DMS114 treated with DMSO at 0.1 percent for 48 hours (cell line): Measurements from ENCODE around the gene CNOT1.
"Not testable (repeated sequence)": the region's sequence is repeated elsewhere in the genome, so short reads cannot be mapped to it uniquely, and the experiment has no call there.

Source experiments
- DNase-seq: peaks from one replicate; lab custom pipeline; 2025; ENCODE audit not compliant: unreplicated experiment; lab: John Stamatoyannopoulos, UW

Gene CNOT1

DNA sequence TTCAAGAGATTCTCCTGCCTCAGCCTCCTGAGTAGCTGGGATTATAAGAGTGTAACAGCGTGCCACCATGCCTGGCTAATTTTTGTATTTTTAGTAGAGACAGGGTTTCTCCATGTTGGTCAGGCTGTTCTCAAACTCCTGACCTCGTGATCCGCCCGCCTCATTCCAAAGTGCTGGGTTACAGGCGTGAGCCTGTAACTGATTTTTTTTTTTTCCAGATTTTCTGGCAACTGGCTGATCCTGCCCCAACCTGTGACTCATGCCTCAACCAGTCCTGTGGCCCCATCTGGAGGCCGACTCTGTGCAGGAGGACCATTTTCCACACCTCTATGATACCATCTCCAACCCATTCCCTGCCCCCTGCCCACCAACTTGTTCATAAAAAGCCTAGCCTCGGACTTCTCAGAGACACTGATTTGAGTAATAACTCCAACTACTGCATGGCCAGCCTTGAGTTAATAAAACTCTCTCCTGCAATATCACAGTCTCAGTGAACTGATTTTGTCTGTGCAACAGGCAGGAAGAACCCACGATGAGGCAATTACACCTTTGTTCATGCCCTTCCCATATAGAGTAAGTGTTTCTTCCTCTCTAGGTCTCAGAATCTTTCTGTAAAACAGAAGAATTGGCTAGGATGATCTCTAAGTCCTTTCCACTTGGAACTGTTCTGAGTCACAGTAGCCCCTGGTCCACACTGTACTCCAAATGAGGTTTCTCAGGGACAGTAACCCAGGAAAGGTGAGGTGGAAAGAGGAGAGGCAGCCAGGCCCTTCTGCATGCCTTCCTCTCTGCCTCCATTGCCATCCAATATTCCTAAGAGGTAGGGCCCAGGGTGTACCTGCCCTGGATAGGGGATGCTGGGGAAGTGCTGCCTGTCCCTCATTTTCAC is 8.8 kb upstream of the CNOT1 start:
- DNase-seq: no peak

DNA sequence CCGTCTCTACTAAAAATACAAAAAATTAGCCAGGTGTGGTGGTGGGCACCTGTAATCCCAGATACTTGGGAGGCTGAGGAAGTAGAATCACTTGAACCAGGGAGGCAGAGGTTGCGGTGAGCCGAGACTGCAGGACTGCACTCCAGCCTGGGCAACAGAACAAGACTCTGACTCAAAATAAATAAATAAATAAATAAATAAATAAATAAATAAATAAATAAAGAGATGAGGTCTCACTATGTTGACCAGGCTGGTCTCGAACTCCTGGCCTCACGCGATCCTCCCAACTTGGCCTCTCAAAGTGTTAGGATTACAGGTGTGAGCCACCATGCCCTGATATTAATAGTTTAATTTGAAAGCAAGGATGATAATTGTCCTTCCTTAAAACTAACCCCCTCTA is 7.4 kb upstream of the CNOT1 start:
- DNase-seq: not testable (repeated sequence)

DNA sequence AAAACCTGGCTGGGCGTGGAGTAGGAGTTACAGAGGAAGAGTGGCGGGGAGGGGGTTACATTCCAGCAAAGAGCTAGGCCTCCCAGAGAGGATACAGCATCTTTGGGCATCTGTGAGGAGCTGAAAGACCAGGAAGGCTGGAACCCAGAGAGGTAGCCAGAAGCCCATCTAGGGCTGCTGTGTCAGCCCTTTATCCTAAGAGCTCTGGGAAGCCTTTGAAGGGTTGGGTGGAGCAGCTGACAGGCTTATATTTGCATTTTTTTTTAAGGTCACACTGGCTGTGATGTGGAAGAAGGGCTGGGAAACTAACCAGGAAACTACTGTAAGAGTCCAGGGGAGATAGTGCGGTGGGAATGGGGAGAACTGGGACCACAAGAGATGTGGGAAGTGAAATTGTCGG is 6.8 kb upstream of the CNOT1 start:
- no peak for DNase-seq

DNA sequence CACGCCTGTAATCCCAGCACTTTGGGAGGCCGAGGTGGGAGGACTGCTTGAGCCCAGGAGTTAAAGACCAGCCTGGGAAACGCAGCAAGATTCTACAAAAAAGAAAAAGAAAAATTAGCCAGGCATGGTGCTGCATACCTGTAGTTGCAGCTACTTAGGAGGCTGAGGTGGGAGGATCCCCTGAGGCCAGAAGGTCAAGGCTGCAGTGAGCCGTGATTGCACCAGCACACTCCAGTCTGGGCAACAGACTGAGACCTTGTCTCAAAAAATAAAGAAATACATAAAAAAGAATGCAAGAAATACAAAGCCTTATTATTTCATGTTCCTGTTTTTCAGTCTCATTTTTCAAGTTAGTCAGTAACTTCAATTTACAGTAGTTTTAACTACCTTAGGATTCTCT is 5.9 kb upstream of the CNOT1 start:
- no peak for DNase-seq

DNA sequence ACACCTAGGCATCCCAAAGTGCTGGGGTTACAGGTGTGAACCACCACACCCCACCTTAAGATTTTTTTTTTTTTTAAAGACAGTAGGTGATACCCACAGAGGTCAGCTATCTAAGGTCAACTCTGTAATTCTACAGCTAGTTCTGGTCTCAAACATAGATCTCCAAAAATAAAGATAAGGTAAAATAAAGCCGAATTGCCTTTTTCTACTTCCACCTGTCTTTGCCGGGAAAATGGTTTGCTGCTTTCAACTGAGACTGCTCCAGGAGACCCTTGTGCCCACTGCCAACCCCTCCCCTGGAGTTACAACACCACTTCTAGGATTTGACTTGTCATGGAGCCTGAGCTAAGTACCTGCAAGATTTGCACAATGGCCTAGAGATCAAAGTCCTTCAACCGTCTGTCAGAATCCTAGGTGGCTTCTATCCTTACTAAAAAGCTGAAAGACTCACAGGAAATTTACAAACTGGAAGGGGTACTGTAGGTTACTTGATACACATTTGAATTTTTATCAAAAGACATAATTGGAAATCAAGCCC is 4.7 kb upstream of the CNOT1 start:
- no peak for DNase-seq

DNA sequence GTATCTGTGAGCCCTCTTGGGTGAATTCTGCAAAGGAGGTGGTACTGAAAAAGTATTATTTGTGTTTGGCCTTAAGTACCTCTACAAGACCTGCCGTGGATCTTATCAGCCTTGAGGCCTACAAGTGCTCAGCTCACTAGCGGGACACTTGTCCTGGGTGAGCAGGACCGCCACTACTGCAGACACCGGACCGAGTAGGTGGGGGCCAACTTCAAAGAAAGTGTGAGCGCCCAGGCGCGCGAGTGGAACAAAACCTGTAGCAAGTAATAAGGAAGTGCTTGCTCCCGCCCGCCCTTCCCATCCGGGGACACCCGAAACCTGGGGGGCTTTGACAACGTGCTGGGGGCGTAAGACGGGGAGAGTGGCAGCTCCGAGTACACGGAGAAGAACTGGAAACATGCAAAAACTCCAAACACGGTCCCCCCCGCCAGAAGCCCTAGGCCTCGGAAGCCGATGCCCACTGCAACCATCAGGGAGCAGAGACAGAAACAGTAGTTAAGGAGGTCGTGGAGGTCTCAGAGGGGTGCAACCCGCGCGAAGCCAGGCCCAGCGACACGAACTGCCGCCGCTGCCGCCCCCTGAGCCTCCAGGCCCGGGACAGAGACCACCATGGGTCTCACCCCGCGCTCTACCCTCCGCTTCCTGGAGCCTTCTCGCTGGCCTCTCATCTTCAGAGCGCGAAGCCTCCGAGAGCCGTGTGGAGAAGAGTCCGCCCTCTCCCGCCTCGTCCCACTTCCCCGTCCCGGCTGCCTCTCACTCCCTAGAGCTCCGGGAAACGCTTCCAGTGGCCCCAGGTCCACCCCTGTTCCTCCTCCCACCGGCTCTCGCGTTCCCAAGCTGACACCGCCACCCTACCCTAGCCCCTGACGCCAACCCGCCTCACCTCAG is 537 bp downstream of the CNOT1 start:
- no peak for DNase-seq

DNA sequence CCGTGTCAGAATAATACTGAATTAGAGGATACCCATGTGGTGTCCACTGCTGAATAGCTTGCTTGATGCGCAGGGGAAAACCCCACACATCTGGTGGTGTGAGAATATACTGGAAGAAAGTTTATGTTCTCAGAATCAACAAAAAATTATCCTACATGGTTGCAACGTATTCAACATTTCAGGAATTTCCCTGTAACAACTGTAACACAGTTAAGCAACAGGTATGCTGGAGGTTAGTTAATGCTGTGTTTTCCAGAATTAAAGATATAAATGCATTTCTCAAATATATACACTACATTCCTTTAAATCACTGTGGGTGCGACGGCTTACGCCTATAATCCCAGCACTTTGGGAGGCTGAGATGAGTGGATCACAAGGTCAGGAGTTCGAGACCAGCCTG is 5.4 kb downstream of the CNOT1 start:
- DNase-seq: no peak

DNA sequence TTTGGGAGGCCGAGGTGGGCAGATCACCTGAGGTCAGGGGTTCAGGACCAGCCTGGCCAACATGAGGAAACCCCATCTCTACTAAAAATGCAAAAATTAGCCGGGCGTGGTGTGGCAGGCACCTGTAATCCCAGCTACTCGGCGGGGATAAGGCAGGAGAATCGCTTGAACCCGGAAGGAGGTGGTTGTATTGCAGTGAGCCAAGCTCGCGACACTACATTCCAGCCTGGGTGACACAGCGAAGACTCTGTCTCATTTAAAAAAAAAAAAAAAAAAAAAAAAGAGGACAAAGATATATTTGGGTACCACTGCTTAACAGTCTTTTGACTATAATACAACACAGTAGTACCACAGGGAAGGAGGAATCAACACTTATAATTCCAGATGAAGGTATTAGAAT is 9.2 kb downstream of the CNOT1 start:
- no peak for DNase-seq

DNA sequence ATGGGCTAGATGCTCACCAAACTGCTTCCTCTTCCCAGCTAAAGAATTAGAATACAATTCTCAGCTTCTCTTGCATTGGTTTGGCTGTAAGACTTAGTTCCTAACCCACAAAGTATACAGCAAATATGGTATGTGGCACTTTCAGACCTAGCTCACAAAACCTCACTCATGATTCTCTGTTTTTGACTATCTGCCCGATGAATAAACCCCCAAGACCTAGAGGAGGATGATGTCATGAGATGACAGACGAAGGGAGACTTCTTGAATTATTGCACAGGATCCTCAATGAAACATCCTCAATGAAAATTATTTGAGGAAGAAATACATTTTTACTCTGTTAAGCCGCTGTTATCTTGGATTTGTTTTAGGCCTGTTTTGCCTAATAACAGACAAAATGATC is 14.3 kb downstream of the CNOT1 start:
- no peak for DNase-seq

DNA sequence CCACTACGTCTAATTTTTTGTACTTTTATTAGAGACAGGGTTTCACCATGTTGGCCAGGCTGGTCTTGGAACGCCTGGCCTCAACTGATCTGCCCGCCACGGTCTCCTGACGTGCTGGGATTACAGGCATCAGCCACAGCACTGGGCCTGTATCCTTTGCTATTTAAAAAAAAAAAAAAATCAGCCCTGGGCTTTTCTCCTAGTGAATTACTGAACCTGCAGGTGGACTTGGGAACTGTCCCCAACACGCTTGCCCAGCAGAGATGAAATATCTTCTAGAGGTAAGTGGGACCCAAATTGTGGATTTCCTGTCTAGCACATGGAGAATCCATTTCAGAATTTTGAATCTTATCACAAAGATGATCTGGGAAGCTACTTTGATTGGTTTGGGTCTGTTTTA is 14.8 kb downstream of the CNOT1 start:
- DNase-seq: no peak

DNA sequence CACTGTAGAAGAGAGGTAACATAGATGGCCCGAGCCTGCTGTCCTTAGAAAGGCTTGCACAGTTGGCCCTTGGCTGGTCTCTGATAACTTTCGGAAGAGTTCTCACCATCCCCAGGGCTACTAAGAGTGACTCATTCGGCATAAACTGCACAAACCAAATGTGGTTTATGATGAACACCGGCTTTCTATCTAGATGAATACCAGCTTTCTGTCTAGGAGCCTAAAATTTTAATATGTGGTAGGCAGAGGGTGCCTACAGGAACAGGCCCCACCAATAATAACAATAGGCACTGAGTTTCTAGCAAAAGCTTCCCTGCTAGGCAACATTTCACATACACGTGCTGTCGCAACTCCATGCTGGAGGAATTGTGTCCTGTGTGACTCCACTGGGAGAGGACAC is 15.4 kb downstream of the CNOT1 start:
- DNase-seq: no peak

DNA sequence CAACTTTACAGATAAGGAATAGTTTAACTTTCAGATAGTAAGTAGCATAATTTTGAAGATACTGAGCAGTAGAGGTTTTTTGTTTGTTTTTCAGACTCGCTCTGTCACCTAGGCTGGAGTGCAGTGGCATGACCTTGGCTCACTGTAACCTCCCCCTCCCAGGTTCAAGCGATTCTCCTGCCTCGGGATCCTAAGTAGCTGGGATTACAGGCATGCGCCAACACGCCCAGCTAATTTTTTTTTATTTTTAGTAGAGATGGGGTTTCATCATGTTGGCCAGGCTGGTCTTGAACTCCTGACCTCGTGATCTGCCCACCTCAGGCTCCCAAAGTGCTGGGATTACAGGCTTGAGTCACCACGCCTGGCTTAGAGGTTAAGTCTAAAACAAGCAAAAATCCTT is 16.7 kb downstream of the CNOT1 start:
- DNase-seq: not testable (repeated sequence)

DNA sequence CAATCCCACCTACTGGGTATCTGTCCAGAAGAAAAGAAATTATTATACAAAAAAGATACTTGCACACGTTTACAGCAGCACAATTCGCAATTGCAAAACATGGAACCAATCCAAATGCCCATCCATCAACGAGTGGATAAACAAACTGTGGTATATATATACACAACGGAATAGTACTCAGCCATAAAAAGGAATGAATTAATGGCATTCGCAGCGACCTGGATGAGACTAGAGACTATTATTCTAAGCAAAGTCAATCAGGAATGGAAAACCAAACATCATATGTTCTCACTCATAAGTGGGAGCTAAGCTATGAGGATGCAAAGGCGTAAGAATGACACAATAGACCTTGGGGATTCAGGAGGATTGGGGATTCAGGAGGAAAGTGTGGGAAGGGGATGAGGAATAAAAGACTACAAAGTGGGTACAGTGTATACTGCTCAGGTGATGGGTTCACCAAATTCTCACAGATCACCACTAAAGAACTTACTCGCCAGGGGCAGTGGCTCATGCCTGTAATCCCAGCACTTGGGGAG is 21.0 kb downstream of the CNOT1 start:
- no peak for DNase-seq

DNA sequence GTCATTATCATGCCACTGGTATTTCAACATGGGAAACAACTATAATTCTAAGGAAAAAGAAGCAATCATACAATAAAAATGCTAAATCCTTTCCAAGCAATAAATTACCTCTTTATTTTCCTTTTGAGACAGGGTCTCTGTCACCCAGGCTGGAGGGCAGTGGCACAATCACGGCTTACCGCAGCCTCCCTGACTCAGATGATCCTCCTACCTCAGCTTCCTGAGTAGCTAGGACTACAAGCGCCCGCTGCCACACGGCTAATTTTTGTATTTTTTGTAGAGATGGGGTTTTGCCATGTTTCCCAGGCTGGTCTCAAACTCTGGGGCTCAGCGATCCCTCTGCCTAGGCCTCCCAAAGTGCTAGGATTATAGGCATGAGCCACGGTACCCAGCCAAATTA is 24.1 kb downstream of the CNOT1 start:
- no peak for DNase-seq

DNA sequence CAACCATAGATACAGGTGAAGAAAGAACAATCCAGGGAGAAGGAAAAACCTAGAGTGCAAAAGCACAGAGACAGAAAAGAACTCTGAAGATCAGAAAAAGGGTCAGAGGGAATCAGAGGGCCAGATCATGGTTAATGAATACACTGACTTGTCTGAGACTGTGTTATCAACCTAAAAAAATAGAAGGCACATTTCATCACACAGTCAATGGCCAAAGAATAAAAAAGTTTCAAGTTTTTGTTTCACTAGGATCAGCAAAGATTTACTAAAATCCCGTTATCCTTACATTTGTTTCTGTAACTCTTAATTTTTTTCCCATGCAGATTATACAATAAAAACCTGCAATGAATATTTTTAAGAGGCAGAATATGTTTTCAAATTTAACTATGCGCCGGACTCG is 38.5 kb downstream of the CNOT1 start:
- no peak for DNase-seq

DNA sequence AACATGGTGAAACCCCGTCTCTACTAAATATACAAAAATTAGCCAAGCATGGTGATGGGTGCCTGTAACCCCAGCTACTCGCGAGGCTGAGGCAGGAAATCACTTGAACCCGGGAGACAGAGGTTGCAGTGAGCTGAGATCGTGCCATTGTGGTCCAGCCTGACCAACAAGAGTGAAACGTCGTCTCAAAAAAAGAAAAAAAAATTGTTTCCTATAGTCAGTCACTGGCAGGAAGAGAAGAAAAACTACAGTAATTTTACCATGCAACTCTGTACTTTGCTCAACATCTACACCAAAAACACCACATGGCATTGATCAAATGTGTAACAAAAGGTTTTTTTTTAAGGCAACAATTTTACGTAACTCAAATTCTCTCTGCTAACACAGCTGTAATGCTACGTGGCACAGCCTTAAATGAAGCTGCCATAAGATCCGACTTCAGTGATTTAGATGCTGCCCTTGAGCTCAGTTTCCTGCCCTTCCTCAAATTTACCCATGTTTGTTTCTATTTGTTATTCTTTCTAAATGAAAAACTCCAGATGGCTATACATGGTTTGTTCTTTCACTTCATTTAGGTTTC is 40.2 kb downstream of the CNOT1 start:
- DNase-seq: no peak

DNA sequence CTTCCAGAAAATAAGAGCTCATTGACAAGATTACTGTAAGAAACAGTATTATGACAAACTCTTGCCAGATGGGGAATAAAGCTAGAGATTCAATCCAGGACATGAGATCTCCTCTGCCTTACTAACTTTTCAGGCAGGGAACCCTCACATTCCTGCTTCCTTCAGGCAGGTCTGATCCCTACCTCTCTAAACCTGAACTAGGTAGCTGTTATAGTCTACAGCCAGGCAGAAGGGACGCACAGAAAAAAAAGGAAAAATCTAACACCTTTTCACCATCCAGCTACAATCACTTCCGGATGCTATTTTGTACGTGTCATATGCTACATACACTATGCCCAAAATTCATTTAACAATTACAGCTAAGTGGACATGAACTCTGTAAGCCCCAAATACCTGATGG is 41.2 kb downstream of the CNOT1 start:
- DNase-seq: no peak

DNA sequence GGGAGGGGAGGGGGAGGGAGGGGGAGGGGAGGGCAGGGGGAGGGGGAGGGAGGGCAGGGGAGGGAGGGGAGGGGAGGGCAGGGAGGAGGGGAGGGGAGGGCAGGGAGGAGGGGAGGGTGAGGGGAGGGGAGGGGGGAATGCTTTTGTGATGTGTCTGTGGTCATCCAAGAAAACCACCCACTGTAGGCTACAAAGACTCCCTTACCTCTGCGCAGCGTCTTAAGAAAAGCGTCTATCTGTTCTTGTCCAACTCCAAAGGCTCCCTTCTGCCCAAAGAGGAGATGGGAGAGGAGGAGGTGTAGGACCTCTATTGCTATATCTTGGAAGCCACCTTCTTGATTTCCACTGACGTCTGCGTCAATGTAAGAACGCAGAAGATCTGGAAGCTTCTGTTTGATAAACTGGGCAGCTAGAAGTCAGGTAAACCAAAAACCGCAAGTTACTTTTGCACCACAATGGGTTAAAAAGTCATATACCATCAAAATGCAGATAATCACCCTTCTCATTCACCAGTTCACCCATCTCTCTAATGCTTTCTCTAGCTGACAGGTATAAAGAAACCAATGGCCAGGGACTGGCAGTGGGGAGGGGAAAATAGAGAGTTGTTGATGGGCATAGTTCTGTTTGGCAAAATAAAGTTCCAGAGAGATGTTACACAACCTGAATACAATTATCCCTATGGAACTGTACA is 43.1 kb downstream of the CNOT1 start:
- no peak for DNase-seq

DNA sequence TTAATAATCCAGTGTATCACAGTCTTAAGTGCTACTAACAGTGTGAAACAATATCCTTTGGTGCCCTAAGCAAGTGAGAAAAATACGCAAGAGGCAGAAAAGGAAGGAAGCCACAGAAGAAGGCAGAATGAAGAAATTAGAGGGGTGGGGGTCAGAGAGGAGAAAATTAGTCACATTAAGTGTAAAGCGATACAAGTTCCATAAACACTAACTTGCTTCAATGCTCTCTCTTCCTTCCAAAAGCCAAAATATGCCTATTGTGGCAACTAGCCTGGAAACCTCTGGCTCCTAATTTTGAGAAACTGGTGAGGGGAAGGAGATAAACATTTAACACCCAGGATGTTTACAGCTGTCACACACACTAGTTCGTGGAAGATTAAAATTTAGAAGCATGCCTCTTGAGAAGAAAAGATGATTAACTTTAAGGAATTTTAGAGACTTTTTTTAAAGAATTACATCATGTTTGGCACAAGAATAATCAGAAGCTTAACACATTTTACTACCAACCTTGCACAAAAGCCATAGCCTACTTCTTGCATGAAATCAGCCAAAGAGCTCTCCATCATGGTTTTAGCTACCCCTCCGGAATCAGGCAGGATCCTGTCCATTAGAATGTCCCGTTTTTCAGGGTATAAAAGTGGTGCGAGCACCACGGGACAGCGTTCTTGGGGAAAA is 44.7 kb downstream of the CNOT1 start:
- no peak for DNase-seq
